Ishikawa (cell line): ENCODE results near the gene GAB3.

Experiments used
- CEBPB ChIP-seq: IDR thresholded peaks from 2 replicates; pipeline ENCODE4 v1.6.1; 2012
- CREB1 ChIP-seq: IDR thresholded peaks from 2 replicates; pipeline ENCODE4 v1.6.1; 2012; ENCODE audit warnings: low read depth
- EGR1 ChIP-seq: IDR thresholded peaks from 2 replicates; pipeline ENCODE4 v1.6.1; 2012
- EP300 ChIP-seq: IDR thresholded peaks from 2 replicates; pipeline ENCODE4 v1.6.1; 2012; ENCODE audit warnings: borderline replicate concordance
- FOXM1 ChIP-seq: IDR thresholded peaks from 2 replicates; pipeline ENCODE4 v1.6.1; 2012; ENCODE audit warnings: low read depth, borderline replicate concordance
- NFIC ChIP-seq: IDR thresholded peaks from 2 replicates; pipeline ENCODE4 v1.6.1; 2012
- RAD21 ChIP-seq: IDR thresholded peaks from 2 replicates; pipeline ENCODE4 v1.6.1; 2012; ENCODE audit warnings: low read depth
- TAF1 ChIP-seq: IDR thresholded peaks from 2 replicates; pipeline ENCODE4 v1.6.1; 2012; ENCODE audit warnings: low read depth, mild to moderate bottlenecking
- TCF12 ChIP-seq: IDR thresholded peaks from 2 replicates; pipeline ENCODE4 v1.6.1; 2012; ENCODE audit warnings: low read depth
- TEAD4 ChIP-seq: IDR thresholded peaks from 2 replicates; pipeline ENCODE4 v1.6.1; 2012
- YY1 ChIP-seq: IDR thresholded peaks from 2 replicates; pipeline ENCODE4 v1.6.1; 2012; ENCODE audit warnings: low read depth
- ZBTB7A ChIP-seq: IDR thresholded peaks from 2 replicates; pipeline ENCODE4 v1.6.1; 2012; ENCODE audit warnings: low read depth
- TF ChIP-seq, protein P1 (sequence below): IDR thresholded peaks from 2 replicates; pipeline ENCODE4 v1.6.1; 2012
- TF ChIP-seq, protein P2 (sequence below): IDR thresholded peaks from 2 replicates; pipeline ENCODE4 v1.6.1; 2012
- TF ChIP-seq, protein P3 (sequence below): IDR thresholded peaks from 2 replicates; pipeline ENCODE4 v1.6.1; 2012; ENCODE audit warnings: low read depth, mild to moderate bottlenecking

Gene GAB3

DNA sequence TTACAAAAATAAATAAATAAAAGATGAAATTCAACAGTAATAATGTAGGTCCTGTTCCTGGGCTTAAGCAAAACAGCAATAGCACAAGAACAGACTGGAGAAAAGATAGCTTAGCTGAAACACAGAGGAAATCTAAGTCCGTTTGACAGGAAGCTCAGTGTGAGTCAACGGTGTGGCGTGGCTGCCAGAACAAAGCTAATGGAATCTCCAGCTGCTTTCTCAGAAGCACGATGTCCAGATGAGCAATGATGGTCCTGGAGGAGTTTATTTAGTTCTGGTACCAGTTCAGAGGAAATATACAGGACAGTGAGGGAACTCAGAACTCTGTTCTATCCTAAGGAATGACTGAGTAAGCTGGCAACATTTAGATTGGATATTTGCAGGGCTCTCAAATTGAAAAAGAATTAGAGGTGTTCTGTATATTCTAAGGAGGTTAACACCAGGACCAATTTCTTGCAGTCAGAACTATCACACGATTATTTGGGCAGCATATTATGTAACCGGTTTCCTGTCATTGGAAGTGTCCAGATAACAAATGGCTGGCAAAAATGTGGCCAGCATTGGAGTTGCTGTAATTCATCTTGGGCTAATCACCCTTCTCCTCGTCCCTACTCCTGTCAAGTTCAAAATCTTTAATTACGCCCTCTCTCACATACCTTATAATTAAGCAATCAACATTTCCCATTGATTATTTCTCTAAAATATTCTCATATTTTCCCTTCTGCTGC is 12.7 kb downstream of the GAB3 start:
- TF ChIP-seq CEBPB (no peak), EP300 (no peak), NFIC (no peak), ZBTB7A (no peak), CREB1 (no peak), FOXM1 (no peak), EGR1 (no peak), TCF12 (no peak), YY1 (no peak), TEAD4 (no peak), RAD21 (no peak)
- TF ChIP-seq, protein P1, sequence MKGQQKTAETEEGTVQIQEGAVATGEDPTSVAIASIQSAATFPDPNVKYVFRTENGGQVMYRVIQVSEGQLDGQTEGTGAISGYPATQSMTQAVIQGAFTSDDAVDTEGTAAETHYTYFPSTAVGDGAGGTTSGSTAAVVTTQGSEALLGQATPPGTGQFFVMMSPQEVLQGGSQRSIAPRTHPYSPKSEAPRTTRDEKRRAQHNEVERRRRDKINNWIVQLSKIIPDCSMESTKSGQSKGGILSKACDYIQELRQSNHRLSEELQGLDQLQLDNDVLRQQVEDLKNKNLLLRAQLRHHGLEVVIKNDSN: no peak
- TF ChIP-seq, protein P2, sequence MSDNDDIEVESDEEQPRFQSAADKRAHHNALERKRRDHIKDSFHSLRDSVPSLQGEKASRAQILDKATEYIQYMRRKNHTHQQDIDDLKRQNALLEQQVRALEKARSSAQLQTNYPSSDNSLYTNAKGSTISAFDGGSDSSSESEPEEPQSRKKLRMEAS: no peak
- TF ChIP-seq, protein P3, sequence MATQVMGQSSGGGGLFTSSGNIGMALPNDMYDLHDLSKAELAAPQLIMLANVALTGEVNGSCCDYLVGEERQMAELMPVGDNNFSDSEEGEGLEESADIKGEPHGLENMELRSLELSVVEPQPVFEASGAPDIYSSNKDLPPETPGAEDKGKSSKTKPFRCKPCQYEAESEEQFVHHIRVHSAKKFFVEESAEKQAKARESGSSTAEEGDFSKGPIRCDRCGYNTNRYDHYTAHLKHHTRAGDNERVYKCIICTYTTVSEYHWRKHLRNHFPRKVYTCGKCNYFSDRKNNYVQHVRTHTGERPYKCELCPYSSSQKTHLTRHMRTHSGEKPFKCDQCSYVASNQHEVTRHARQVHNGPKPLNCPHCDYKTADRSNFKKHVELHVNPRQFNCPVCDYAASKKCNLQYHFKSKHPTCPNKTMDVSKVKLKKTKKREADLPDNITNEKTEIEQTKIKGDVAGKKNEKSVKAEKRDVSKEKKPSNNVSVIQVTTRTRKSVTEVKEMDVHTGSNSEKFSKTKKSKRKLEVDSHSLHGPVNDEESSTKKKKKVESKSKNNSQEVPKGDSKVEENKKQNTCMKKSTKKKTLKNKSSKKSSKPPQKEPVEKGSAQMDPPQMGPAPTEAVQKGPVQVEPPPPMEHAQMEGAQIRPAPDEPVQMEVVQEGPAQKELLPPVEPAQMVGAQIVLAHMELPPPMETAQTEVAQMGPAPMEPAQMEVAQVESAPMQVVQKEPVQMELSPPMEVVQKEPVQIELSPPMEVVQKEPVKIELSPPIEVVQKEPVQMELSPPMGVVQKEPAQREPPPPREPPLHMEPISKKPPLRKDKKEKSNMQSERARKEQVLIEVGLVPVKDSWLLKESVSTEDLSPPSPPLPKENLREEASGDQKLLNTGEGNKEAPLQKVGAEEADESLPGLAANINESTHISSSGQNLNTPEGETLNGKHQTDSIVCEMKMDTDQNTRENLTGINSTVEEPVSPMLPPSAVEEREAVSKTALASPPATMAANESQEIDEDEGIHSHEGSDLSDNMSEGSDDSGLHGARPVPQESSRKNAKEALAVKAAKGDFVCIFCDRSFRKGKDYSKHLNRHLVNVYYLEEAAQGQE: no peak

DNA sequence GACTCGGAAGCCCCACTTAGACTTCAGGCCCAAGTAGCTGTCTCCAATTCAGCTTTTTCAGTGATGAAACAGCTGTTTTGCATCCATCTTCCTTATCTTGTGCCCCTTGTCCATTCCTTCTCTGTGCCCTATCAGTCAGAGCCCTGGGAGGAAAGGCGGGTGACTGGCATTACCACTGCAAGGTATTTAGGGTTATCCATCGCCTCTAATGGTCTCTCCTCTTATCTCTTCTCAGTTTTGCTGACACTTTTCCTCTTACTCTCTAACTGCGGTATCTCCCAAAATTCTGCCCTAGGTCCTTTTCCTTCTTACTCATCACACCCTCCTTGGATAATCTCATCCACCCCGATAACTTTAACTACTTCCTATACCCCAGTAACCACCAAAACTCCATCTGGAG is 13.7 kb downstream of the GAB3 start:
- TF ChIP-seq TEAD4 (no peak), TAF1 (no peak), FOXM1 (no peak), EP300 (no peak), ZBTB7A (no peak)

DNA sequence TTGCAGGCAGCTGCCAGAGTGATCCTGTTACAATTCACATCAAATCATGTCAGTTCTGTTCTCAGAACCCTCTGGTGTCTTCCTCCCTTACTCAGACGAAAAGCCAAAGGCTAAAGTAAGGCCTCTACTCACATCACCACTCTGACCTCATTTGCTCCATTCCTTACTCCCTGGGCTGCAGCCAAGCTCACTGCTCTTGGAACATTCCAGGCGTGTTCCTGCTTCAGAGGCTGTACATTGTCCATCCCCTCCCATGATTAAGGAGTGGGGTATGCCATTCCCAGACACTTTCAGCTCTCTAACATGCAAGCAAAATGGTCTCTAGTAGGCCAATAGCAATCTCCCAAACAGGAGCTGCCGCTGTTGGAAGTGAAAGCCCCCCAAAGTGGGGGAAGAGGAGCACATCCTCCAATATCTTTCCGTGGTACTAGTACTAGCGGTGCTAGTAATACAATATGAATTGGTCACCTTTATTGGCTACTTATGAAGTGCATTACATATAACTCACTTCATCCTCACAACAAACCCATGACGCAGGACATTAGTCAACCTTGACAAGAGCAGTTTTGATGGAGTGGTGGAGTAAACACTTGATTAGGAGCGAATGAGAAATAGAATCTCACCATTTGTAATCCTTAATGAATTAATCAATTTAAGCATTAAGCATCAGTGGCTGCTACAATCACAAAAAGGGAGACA is 15.0 kb downstream of the GAB3 start:
- TF ChIP-seq EP300 (peak; percentile 31; the same call in 1 of the 2 replicates), NFIC (peak; percentile 56; the same call in 1 of the 2 replicates), TEAD4 (peak; percentile 67), YY1 (no peak)

DNA sequence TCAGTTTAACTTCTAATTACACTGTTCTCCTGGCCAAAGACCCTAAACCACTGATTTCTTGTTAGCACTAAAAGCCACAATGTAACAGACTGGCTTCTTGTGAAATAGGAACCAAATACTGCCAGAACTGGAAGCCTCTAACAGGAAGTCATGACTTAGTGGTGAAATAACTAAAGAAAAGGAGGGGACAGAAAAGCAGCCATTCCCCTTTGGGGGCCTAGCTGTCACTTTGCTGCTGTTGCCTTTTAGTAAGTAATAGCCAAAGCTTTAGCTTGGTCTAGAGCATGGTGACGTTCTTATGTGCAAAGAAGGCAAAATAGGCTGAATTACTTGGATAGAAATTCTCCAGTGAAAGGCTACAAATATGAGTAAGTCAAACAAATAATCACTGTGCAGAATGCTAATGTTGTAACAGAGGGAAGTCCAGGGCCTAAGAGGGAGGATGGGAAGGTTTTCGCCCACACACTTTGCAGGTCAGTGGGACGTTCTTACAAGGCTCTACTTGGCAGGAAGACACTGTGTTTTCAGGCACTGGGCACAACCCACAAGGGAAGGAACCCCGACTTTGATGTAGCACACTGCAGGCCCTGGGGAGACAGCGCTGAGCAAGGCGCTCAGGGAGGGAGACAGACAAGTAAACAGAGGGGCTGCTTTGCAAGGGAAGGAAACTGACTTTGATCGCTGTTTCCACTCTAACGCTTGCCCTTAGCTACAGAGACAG is 16.7 kb downstream of the GAB3 start:
- TF ChIP-seq YY1 (no peak), NFIC (no peak), RAD21 (no peak), TCF12 (no peak), TEAD4 (no peak), FOXM1 (no peak), EP300 (no peak), CEBPB (no peak), CREB1 (no peak), EGR1 (no peak)
- TF ChIP-seq, protein P2: no peak
- TF ChIP-seq, protein P3: no peak
- TF ChIP-seq, protein P1: no peak

DNA sequence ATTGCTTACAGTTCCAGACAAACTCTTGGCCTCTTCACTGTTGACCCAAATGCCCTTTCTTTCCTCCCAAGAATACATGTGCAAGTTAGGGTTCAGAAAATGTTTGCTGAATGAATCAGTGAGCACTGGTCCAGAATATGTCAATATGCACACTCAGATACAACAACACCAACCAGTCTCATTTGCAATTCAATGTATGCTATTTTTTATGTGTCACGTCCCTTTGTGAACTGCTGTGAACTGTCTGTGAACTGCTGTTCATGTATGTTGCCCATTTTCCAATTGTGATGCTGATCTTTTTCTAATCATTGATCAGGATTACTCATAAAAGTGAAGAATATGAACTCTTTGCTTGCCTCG is 17.8 kb downstream of the GAB3 start:
- TF ChIP-seq EGR1: no peak
- no peak for TF ChIP-seq TAF1
- TF ChIP-seq RAD21: no peak
- TF ChIP-seq, protein P1: no peak
- TF ChIP-seq, protein P3: no peak
- TF ChIP-seq TCF12: no peak
- no peak for TF ChIP-seq ZBTB7A
- no peak for TF ChIP-seq CEBPB
